ENCODE measurements around the gene GAK. TPM values are rescaled to one million over a fixed set of nuclear protein-coding genes. Genes with fewer than 3 reads are reported as not detected.

Gene GAK
- total and polyA plus RNA-seq, 10 donors = 112 to 249 (median 190) TPM

- intact Hi-C loops (cut with DNase I; ENCODE audit: low total_unique reads) = no loop called here
- no peak overlapping the region for H3K4me3 ChIP-seq
These were observed 109.5 kb downstream of the GAK start for GRCh38 chr4:822361-823175.

GRCh38 chr4:821631-822030 lies 110.5 kb downstream of the GAK start:
- Histone ChIP-seq H3K36me3 (no peaks in the 10 kb centered on the region), H3K9me3 (peaks cover 0 to 6% (median 0%) of the 10 kb centered on the region in 8 donors), H3K27me3 (replicated peaks in 1 of 7) (peaks cover 7 to 98% (median 59%) of the 10 kb centered on the region in 7 donors), H3K4me1 (peaks cover 0 to 18% (median 15%) of the 10 kb centered on the region in 6 donors), H3K4me3 (no peak overlapping the region), H3K27ac (no peak overlapping the region)
- no peak for DNase-seq
- 72 to 79% (median 76%) methylated on average over 16 of the region's 16 CpGs for WGBS, 5 donors
- intact Hi-C loops (cut with DNase I; ENCODE audit: low total_unique reads) = no loop called here
- no peak for TF ChIP-seq POLR2A (IDR thresholded peaks at IDR 0.05)
- TF ChIP-seq POLR2AphosphoS5 (IDR thresholded peaks at IDR 0.05) = no peak
- TF ChIP-seq CTCF (IDR thresholded peaks at IDR 0.05 in 8 of 11, conservative IDR thresholded peaks at IDR 0.05 in 3 of 11) = no peak

More at GRCh38 chr4:822361-823175, 109.5 kb downstream of the GAK start:
- Histone ChIP-seq H3K27me3 (replicated peaks in 1 of 7) (peaks cover 7 to 98% (median 69%) of the 10 kb centered on the region in 7 donors), H3K9me3 (peaks cover 0 to 6% (median 0%) of the 10 kb centered on the region in 8 donors), H3K36me3 (no peaks in the 10 kb centered on the region), H3K27ac (no peak overlapping the region), H3K4me1 (peaks cover 0 to 26% (median 20%) of the 10 kb centered on the region in 6 donors)
- 53 to 59% (median 54%) methylated on average over 17 to 24 of the region's 24 CpGs for WGBS, 5 donors
- DNase-seq = no peak
- TF ChIP-seq POLR2AphosphoS5 (IDR thresholded peaks at IDR 0.05) = no peak
- TF ChIP-seq POLR2A (IDR thresholded peaks at IDR 0.05) = no peak
- TF ChIP-seq CTCF (IDR thresholded peaks at IDR 0.05 in 8 of 11, conservative IDR thresholded peaks at IDR 0.05 in 3 of 11) = no peak

- intact Hi-C loops (cut with DNase I; ENCODE audit: low total_unique reads) = no loop called here
- peaks cover 7 to 99% (median 56%) of the 10 kb centered on the region in 7 donors for H3K27me3 ChIP-seq (replicated peaks in 1 of 7)
- TF ChIP-seq POLR2AphosphoS5 (IDR thresholded peaks at IDR 0.05) = no peak
- 76 to 86% (median 82%) methylated on average over 20 to 22 of the region's 22 CpGs for WGBS, 5 donors
- H3K4me3 ChIP-seq = no peak overlapping the region
- H3K4me1 ChIP-seq = peaks cover 0 to 15% (median 14%) of the 10 kb centered on the region in 6 donors
- H3K36me3 ChIP-seq = no peaks in the 10 kb centered on the region
- H3K27ac ChIP-seq = no peak overlapping the region
- H3K9me3 ChIP-seq = peaks cover 0 to 6% (median 0%) of the 10 kb centered on the region in 8 donors
- no peak for DNase-seq
These were observed 110.9 kb downstream of the GAK start for GRCh38 chr4:821181-821591.

- WGBS, 5 donors = 70 to 87% (median 81%) methylated on average over 11 to 24 of the region's 24 CpGs
- peaks cover 0 to 6% (median 0%) of the 10 kb centered on the region in 8 donors for H3K9me3 ChIP-seq
- H3K4me3 ChIP-seq = no peak overlapping the region
- H3K4me1 ChIP-seq = peaks cover 0 to 11% (median 10%) of the 10 kb centered on the region in 6 donors
- H3K27me3 ChIP-seq (replicated peaks in 1 of 7) = peaks cover 7 to 100% (median 52%) of the 10 kb centered on the region in 7 donors
- intact Hi-C loops (cut with DNase I; ENCODE audit: low total_unique reads) = no loop called here
- no peak overlapping the region for H3K27ac ChIP-seq
- DNase-seq = no peak
- TF ChIP-seq CTCF (IDR thresholded peaks at IDR 0.05 in 8 of 11, conservative IDR thresholded peaks at IDR 0.05 in 3 of 11) (no peak), POLR2A (IDR thresholded peaks at IDR 0.05) (no peak), POLR2AphosphoS5 (IDR thresholded peaks at IDR 0.05) (no peak)
- no peaks in the 10 kb centered on the region for H3K36me3 ChIP-seq
These were observed 111.6 kb downstream of the GAK start for GRCh38 chr4:820230-821172.

Data from spleen (tissue), 11 donors.